DOHH2 (cell line): Measurements from ENCODE around the gene USP48.

Experiments
- CTCF ChIP-seq: fragments of 200-600 bp; sonication (generic); IDR thresholded peaks from one replicate; pipeline ENCODE4 v1.5.1; 2014; ENCODE audit warnings: antibody characterized with exemption, mild to moderate bottlenecking, low read depth, low read length; ENCODE audit not compliant: poor library complexity, severe bottlenecking
- EZH2phosphoT487 ChIP-seq: fragments of 200-600 bp; sonication (generic); IDR thresholded peaks from 2 replicates; pipeline ENCODE4 v1.6.1; 2017; ENCODE audit warnings: borderline replicate concordance, mild to moderate bottlenecking, antibody characterized with exemption, low read length, moderate library complexity, mixed read lengths

DNA sequence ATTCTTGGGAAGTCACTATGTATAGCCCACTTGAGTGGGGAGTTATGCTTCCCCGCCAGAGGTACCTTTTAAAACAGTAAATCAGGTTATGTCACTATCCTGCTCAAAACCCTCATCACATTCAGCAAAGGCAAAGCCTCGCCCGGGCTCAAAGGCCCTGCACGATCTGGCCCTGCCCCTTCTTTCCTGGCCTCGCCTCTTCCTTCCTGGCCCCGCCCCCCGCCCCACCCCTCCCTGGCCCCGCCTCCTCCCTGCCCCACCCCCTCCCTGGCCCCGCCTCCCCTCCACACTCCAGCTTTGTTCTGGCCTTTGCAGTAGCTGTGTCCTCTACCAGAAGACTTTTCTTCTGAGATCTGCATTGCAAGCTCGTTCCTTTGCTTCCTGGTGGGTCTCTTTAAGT, 35.7 kb upstream of the USP48 start:
- TF ChIP-seq CTCF (no peak), EZH2phosphoT487 (no peak)
